ENCODE measurements around the gene TMEM161B. TPM values are rescaled to one million over a fixed set of nuclear protein-coding genes. Genes with fewer than 3 reads are reported as not detected.

The TMEM161B gene
- polyA plus RNA-seq, 2 of the 4 experiments (the other 2 are of a cell fraction) = 12.9 to 30.4 TPM

DNA sequence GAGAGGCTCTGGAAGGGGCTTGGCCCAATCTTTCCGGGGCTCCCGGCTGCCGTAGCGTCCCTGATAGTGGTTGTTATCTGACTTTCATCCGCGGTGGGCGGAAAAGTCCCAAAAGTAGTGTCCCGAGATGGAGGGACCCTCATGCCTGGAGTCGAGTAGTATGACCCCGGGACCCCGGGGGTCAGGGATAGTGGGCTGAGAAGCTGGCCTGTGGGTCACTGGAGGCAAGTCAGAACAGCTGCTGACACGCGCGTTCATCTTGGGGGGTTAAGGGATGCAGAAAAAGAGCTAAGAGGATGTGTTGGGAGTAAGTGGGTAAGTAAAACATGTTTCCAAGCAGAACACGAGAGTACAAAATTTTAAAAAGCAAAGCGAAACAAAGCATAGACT lies 123.4 kb downstream of the TMEM161B start:
- WGBS (ENCODE audit: missing lambda C conversion rate) = 58% methylated on average over 16 of the region's 16 CpGs
- FAIRE-seq (no peak), DNase-seq (ENCODE audit: low read depth in 1 of 2, low spot score in 1 of 2) (no peak), ATAC-seq (no peak)
- H3K4me2 ChIP-seq = no peak overlapping the region
- CTCF ChIA-PET = interaction anchor here (0.8 to 1.5 kb wide), 2 partner anchors 10 to 545 kb away, joined by 3 to 5 read pairs; no protein-coding TSS in a partner anchor
- H3K4me3 ChIP-seq = no peak overlapping the region
- TF ChIP-seq MYC (IDR thresholded peaks at IDR 0.05; ENCODE audit: borderline replicate concordance, low read length) (no peak), CHD2 (IDR thresholded peaks at IDR 0.05; ENCODE audit: low read length, partially characterized antibody) (no peak), PHF8 (IDR thresholded peaks at IDR 0.05; ENCODE audit: borderline replicate concordance, low read depth) (no peak), RAD21 (conservative IDR thresholded peaks at IDR 0.05 in 1 of 2, IDR thresholded peaks at IDR 0.05 in 1 of 2) (no peak), PBX3 (IDR thresholded peaks at IDR 0.05) (no peak), MAX (IDR thresholded peaks at IDR 0.05) (no peak), REST (IDR thresholded peaks at IDR 0.05) (no peak)
- TF ChIP-seq, protein P1, sequence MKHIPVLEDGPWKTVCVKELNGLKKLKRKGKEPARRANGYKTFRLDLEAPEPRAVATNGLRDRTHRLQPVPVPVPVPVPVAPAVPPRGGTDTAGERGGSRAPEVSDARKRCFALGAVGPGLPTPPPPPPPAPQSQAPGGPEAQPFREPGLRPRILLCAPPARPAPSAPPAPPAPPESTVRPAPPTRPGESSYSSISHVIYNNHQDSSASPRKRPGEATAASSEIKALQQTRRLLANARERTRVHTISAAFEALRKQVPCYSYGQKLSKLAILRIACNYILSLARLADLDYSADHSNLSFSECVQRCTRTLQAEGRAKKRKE (CRISPR knock-in tag; IDR thresholded peaks at IDR 0.05; ENCODE audit: low read depth) = no peak
- POLR2A ChIA-PET = no interaction called here
- no peaks in the 10 kb centered on the region for H3K9me3 ChIP-seq
- H3K4me1 ChIP-seq = peaks cover 5% of the 10 kb centered on the region; the same call in 1 of the 3 replicates
- no peak overlapping the region for H3K27ac ChIP-seq

Small RNAs within 50 kb of the gene (small RNA-seq; reads per million reads assigned to genes)
- 0 reads per million in 6 experiments for gene RNA5SP187
